ENCODE data around the gene SPOCK1. TPM values are rescaled to one million over a fixed set of nuclear protein-coding genes. Genes with fewer than 3 reads are reported as not detected.
A peak's percentile ranks its signal among the peaks of the same experiment; 100 is the strongest.

The SPOCK1 gene
- polyA plus RNA-seq, 3 donors: 1.8 to 5.7 (median 2.1) TPM

- H4K20me1 ChIP-seq (ENCODE audit: insufficient read depth, low read length): no peaks in the 10 kb centered on the region
- no peaks in the 10 kb centered on the region for H3K27me3 ChIP-seq (ENCODE audit: control insufficient read depth in 2 of 2, insufficient read depth in 2 of 2, low read length in 2 of 2)
- peaks cover 17 to 18% of the 10 kb centered on the region in 2 donors for H3K4me1 ChIP-seq (ENCODE audit: control insufficient read depth in 1 of 2, insufficient read depth in 2 of 2, low read length in 2 of 2)
- Mint-ChIP-seq H3K4me1 (peaks cover 23% of the 10 kb centered on the region), H3K27ac (no peak overlapping the region), H3K4me3 (no peak overlapping the region), H3K27me3 (ENCODE audit: low read depth in 3 of 3) (peaks cover 0 to 3% (median 0%) of the 10 kb centered on the region in 3 donors), H3K9me3 (peaks cover 0 to 5% (median 0%) of the 10 kb centered on the region in 7 donors), H3K36me3 (no peaks in the 10 kb centered on the region)
- intact Hi-C loops (cut with micrococcal nuclease): no loop called here
- no peak overlapping the region for H3K9ac ChIP-seq (ENCODE audit: insufficient read depth, low read length, poor library complexity, severe bottlenecking)
- no peak overlapping the region for H3K4me3 ChIP-seq (replicated peaks in 1 of 3; ENCODE audit: low read depth in 2 of 3, low read length in 3 of 3)
- H3K27ac ChIP-seq (ENCODE audit: low read depth in 1 of 2, low read length in 2 of 2): no peak overlapping the region
- H3K9me3 ChIP-seq (replicated peaks in 1 of 2; ENCODE audit: control insufficient read depth in 1 of 2, insufficient read depth in 1 of 2, low read length in 2 of 2): no peaks in the 10 kb centered on the region
- no peaks in the 10 kb centered on the region for H3K79me2 ChIP-seq (ENCODE audit: insufficient read depth, low read length)
- no peak for TF ChIP-seq CTCF (IDR thresholded peaks at IDR 0.05)
- no peak for DNase-seq
- 100% methylated on average over 4 of the region's 7 CpGs for WGBS (ENCODE audit: insufficient coverage)
- no peak overlapping the region for H3K4me2 ChIP-seq (replicated peaks; ENCODE audit: extremely low read depth, low read length, poor library complexity, severe bottlenecking)
- no peak overlapping the region for H2AFZ ChIP-seq (ENCODE audit: insufficient read depth, low read depth, low read length, poor library complexity, severe bottlenecking)
- no peaks in the 10 kb centered on the region for H3K36me3 ChIP-seq (replicated peaks in 1 of 2; ENCODE audit: control insufficient read depth in 1 of 2, insufficient read depth in 2 of 2, low read length in 2 of 2)
Measured at GRCh38 chr5:137374110-137374714, 124.9 kb downstream of the SPOCK1 start.

- no CpG with 5 or more reads among the region's 2 CpGs for WGBS (ENCODE audit: insufficient coverage)
- Histone ChIP-seq H3K9ac (ENCODE audit: insufficient read depth, low read length, poor library complexity, severe bottlenecking) (no peak overlapping the region), H3K27me3 (ENCODE audit: control insufficient read depth in 2 of 2, insufficient read depth in 2 of 2, low read length in 2 of 2) (no peaks in the 10 kb centered on the region), H3K9me3 (replicated peaks in 1 of 2; ENCODE audit: control insufficient read depth in 1 of 2, insufficient read depth in 1 of 2, low read length in 2 of 2) (no peaks in the 10 kb centered on the region), H2AFZ (ENCODE audit: insufficient read depth, low read depth, low read length, poor library complexity, severe bottlenecking) (no peak overlapping the region), H3K4me3 (replicated peaks in 1 of 3; ENCODE audit: low read depth in 2 of 3, low read length in 3 of 3) (no peak overlapping the region), H3K27ac (ENCODE audit: low read depth in 1 of 2, low read length in 2 of 2) (no peak overlapping the region), H3K36me3 (replicated peaks in 1 of 2; ENCODE audit: control insufficient read depth in 1 of 2, insufficient read depth in 2 of 2, low read length in 2 of 2) (no peaks in the 10 kb centered on the region), H3K79me2 (ENCODE audit: insufficient read depth, low read length) (no peaks in the 10 kb centered on the region), H3K4me2 (replicated peaks; ENCODE audit: extremely low read depth, low read length, poor library complexity, severe bottlenecking) (no peak overlapping the region), H3K4me1 (ENCODE audit: control insufficient read depth in 1 of 2, insufficient read depth in 2 of 2, low read length in 2 of 2) (peaks cover 17 to 23% of the 10 kb centered on the region in 2 donors), H4K20me1 (ENCODE audit: insufficient read depth, low read length) (no peaks in the 10 kb centered on the region)
- no peak for TF ChIP-seq CTCF (IDR thresholded peaks at IDR 0.05)
- Mint-ChIP-seq H3K27ac (peak overlapping the region in 1 of 7 donors; percentile 48), H3K36me3 (peaks cover 0 to 3% of the 10 kb centered on the region in 2 donors), H3K27me3 (ENCODE audit: low read depth in 3 of 3) (peaks cover 0 to 5% (median 0%) of the 10 kb centered on the region in 3 donors), H3K4me1 (peaks cover 27% of the 10 kb centered on the region), H3K4me3 (no peak overlapping the region), H3K9me3 (peaks cover 0 to 3% (median 0%) of the 10 kb centered on the region in 7 donors)
- DNase-seq: peak; percentile 0 to 11 (median 1)
- intact Hi-C loops (cut with micrococcal nuclease): no loop called here
Measured at GRCh38 chr5:137372773-137373160, 126.4 kb downstream of the SPOCK1 start.
